Measurements from ENCODE around the gene MBNL2.

DNA sequence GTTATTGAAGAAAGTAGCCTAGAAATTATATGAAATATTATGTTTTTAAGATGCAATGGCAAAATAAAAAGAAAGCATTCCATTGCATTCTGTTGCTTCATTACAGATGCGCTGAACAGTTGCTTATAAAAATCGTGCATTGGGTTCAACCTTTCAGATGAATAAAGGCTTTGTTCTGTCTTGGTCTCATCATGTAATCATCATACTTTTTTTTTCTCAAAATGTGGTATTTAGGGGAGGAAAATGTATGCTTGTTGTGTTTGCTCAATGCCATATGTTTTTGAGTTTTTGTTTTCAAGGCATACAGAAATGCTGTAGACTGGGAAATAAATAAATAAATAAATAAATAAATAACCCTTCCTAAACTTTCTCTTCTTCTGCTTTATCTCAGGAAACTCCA lies 1.1 kb upstream of the MBNL2 start:
- TF ChIP-seq, protein P1, sequence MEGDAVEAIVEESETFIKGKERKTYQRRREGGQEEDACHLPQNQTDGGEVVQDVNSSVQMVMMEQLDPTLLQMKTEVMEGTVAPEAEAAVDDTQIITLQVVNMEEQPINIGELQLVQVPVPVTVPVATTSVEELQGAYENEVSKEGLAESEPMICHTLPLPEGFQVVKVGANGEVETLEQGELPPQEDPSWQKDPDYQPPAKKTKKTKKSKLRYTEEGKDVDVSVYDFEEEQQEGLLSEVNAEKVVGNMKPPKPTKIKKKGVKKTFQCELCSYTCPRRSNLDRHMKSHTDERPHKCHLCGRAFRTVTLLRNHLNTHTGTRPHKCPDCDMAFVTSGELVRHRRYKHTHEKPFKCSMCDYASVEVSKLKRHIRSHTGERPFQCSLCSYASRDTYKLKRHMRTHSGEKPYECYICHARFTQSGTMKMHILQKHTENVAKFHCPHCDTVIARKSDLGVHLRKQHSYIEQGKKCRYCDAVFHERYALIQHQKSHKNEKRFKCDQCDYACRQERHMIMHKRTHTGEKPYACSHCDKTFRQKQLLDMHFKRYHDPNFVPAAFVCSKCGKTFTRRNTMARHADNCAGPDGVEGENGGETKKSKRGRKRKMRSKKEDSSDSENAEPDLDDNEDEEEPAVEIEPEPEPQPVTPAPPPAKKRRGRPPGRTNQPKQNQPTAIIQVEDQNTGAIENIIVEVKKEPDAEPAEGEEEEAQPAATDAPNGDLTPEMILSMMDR (IDR thresholded peaks at IDR 0.05; ENCODE audit: low read length) = no peak
- TF ChIP-seq EZH2phosphoT487 (IDR thresholded peaks at IDR 0.05; ENCODE audit: low read length) (no peak), EZH2 (optimal IDR thresholded peaks at IDR 0.05; ENCODE audit: low read depth, low read length) (no peak)

All from MM.1S (cell line).